NCI-H748 (cell line): Measurements from ENCODE around the gene PTPN11.
"Not testable (repeated sequence)": the region's sequence is repeated elsewhere in the genome, so short reads cannot be mapped to it uniquely, and the experiment has no call there.

Experiments used
- DNase-seq: peaks from one replicate; lab custom pipeline; 2025; ENCODE audit not compliant: unreplicated experiment; lab: John Stamatoyannopoulos, UW

The PTPN11 gene

DNA sequence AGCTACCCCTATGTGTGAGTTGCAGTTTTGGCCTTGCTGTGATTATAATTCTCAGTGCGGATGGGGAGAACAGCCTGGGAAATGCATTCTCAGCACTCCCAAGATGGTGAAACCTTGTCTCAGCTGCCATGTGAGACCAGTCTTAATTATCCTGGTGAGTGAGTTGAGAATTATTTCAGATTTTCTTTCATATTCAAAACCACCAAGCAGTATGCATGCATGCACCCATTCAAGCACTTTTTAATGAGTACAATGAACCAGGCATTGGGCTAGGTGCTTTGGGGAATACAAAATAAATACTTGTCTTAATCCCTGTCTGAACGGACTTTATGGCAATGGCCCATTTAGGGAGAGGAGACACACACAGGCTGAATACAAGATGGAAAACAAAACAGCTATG is 94.7 kb downstream of the PTPN11 start:
- no peak for DNase-seq

DNA sequence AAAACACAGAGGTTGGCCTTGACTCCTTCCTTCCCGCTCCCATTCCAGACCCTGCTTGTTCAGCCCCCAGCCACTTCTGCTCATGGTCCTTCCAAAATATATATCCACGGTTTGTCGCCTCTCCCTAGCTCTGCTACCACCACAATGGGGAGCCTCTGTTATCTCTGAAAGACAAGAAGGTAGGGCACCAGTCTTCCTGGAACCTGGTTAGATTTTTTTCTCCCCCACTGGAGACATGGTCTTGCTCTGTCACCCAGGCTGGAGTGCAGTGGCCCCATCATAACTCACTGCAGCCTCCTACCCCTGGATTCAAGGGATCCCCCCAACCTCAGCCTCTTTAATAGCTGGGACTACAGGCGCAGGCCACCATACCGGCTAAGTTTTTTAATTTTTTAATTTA is 95.7 kb downstream of the PTPN11 start:
- DNase-seq, result no peak

DNA sequence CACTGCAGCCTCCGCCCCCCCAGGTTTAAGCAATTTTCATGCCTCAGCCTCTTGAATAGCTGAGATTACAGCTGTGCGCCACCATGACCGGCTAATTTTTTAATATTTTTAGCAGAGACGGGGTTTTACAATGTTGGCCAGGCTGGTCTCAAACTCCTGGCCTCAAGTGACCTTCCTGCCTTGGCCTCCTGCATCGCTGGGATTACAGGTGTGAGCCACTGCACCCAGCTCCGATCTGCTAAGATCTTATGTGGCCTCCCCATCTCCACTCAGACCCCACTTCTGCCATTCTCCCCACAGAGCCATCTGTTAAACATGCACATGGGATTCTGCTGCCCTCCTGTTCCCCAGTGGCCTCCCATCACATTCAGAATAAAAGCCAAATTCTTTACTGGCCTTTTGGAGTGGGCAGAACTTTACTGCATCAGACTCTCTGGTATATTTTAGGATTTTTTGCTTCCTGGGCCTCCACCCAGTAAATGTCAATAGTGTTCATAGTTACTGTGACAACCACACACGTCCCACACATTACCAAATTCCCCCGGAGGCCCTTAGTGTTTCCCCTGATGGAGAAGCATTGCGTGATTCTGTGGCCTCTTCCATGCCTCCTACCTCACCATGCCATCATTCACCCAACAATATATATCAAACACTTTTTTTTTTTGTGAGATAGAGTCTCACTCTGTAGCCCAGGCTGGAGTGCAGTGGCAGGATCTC is 96.3 kb downstream of the PTPN11 start:
- no peak for DNase-seq

DNA sequence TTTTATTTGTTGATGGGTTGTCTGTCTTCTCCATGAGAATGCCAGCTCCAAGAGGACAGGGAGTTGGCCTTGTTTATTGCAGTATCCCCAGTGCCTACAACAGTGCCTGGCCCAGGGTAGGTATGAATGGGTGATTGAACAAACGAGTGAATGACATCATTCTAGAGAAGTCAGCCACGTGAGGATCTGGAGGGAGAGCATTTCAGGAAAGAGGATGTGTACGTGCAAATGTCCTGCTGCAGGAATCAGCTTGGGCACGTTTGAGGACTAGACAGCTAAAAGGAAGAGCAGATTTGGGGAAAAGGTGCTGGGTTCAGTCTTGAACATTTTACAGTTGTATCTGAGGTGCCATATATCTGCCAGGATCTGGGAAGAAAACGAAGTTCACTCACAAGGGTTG is 97.1 kb downstream of the PTPN11 start:
- no peak for DNase-seq

DNA sequence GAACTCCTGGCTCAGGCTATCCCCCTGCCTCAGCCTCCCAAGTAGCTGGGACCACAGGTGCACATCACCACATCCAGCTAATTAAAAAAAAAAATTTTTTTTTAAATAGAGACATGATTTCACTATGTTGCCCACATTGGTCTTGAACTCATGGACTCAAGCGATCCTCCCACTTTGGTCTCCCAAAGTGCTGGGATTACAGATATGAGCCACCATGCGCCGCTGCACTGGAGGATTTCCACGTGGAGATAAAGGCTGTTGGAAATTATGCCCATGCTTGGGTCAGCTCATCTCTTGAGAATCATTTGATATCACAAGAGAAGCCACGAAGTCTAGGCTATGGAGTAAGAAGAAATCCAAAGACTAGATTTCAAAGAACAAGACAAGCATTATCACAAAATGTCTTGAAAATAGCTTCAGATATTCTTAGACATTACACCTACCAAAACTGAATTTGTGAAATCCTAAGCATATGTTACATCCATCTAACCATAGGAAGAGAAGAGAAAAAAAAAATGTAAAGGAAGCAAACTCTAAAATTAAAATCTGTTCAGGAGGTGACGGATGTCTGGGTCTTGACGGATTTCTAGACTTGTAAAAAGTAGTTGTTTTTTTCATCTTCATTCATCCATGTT is 99.1 kb downstream of the PTPN11 start:
- no peak for DNase-seq

DNA sequence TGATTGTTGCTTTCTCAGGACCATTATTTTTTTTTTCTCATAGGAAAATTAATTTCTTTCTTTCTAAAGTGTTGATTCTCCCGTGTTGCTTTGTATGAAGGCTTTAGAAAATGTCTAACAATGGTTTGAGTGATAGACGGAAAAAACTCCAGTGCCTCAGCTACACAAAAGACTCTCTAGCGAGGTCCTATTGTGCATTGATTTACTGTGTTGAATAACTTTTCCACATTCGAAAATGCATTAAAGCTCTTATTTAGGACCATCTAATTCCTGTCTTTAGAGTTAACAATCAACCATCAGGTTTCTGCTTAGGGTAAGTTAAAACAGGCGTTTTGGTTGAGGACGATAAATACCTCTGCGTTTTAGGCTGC is 99.6 kb downstream of the PTPN11 start:
- no peak for DNase-seq

DNA sequence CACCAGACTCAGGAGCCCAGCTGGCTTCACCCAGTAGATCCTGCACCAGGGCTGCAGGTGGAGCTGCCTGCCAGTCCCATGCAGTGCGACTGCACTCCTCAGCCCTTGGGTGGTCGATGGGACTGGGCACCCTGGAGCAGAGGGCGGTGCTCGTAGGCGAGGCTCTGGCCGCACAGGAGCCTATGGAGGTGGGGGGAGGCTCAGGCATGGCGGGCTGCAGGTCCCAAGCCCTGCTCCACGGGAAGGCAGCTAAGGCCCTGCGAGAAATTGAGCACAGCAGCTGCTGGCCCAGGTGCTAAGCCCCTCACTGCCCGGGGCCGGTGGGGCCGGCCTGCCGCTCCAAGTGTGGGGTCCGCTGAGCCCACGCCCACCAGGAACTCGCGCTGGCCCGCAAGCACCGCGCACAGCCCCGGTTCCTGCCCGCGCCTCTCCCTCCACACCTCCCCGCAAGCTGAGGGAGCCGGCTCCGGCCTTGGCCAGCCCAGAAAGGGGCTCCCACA is 101.1 kb downstream of the PTPN11 start:
- not testable (repeated sequence) for DNase-seq

DNA sequence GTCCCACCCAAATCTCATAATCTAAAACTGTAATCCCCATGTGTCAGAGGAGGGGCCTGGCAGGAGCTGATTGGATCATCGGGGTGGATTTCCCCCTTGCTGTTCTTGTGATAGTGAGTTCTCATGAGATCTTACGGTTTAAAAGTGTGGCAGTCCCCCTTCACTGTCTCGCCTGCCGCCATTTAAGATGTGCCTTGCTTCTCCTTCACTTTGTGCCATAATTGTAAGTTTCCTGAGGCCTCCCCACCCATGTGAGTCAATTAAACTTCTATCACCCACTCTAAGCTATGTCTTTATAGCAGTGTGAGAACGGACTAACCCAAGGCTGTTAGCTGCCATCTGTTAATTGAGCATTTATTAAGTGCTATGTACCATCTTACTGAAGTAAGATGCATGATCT is 105.1 kb downstream of the PTPN11 start:
- no peak for DNase-seq

DNA sequence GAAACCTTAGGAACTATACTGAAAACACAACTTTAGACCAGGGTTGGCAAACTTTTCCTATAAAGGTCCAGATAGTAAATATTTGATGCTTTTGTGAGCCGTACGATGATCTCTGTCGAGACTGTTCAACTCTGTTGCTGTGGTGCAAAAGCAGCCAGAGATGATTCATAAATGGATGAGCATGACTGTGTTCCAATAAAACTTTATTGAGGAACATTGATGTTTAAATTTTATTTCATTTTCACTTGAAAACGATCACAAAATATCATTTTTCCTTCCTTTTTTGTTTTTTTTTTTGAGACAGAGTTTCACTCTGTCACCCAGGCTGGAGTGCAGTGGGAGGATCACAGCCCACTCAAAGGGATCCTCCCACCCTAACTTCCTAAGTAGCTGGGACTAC is 105.5 kb downstream of the PTPN11 start:
- DNase-seq, result no peak

DNA sequence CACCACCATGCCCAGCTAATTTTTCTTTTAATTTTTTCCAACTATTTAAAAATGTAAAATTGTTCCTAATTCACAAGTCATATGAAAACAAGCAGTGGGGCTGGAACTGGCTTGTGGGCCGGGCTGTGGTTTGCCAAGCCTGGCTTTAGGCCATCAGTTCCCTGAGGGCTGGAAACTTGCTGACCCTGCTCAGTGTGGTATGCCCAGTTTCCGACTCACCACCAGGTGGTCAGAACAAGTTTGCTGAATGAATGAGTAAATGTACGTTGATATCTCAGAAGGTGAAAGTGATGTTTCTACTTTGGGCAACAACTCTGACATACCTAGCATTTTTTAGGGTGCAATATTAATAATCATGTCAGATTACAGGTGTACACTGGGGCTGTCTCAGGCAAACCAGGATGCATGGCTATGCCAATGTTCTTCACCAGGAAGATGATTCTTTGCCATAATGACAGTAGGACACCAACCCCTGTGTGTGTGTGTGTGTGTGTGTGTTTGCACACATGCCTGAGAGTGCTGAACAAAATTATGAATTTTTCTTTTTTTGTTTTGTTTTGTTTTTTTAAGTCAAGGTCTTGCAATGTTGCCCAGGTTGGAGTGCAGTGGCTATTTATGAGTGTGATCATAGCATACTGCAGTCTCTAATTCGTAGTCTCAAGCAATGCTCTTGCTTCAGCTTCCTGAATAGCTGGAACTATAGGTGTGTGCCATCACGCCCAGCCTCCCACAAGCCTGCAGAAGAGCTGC is 106.1 kb downstream of the PTPN11 start:
- DNase-seq, result no peak

DNA sequence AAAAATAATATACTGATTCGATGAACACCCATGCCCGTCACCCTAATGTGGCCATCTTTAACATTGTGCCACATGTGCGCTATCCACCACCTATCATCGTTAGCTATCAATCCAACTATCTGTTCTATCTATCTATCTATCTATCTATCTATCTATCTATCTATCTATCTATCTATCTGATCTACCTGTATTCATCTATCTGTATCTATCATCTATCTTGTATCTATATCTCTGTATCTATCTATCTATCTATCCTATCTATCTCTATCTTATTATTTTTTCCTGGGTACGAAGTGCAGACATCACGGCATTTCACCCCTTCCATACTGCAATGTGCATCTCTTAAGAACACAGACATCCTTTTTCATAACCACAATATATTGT is 106.7 kb downstream of the PTPN11 start:
- no peak for DNase-seq

DNA sequence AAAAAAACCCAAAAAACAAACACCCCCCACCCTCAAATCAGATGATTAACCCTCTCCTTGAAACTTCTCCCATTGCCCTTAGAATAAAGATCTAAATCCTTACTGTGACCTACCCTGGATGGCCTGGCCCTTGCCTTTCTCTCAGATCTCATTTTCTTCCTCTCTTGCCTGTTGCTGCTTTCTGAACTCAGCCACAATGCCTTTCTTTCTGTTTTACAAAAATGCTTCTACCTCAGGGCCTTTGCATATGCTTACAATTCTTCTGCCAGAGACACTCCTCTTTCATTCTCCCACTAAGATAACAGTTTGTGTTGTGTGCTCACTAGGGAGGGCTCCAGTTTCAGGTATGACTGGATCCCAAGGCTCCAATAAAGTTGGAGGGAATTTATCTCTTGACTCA is 108.3 kb downstream of the PTPN11 start:
- no peak for DNase-seq

DNA sequence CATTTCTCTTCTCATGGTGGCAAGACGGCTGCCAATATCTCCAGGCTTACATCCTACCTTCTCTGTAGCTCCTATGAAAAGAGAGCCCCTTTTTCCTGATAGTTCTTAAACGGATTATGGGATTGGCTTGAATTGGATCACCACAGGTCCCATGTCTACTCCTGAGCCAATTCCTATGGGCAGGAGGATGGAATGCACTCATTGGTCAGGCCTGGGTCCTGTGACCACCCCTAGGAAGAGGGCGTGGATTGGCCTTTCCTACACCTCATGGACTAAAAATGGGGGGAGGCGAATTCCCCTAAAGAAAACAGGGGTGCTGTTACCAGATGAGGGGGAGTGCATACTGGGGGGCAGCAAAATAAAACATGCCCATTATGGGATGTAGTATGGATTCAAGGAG is 108.8 kb downstream of the PTPN11 start:
- DNase-seq, result no peak

DNA sequence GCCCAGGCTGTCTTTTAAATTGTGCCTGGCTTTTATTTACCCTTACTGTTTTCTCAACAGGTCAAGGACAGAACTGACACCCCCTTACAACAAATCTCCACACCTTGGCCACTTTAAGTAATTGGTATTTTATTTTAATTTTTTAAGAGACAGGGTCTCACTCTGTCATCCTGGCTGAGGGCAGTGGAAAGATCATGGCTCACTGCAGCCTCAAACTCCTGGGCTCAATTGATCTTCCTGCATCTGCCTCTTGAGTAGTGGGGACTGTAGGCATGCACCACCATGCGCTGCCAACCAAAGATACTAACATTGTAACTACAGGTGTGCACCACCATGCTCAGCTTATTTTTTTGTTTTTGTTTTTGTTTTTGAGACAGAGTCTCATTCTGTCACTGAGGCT is 109.8 kb downstream of the PTPN11 start:
- no peak for DNase-seq

DNA sequence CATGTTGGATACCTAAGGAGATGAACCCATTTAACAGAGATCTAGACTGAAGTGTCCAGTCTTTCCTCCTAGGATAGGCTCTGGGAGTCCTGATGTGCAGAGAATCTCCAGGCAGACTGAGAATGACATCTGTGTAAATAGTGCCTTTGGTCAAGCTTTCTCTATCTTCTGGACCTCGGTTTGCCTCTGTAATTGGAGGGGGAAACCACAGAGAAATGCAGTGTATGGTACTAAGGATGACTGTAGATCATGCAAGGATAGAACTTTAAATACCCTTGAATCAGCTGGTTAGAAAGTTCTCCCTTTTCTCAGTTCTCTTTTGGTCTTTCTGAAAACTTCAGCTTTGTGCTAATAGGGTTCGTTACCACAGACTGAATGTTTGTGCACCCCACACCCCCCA is 112.2 kb downstream of the PTPN11 start:
- DNase-seq, result no peak

DNA sequence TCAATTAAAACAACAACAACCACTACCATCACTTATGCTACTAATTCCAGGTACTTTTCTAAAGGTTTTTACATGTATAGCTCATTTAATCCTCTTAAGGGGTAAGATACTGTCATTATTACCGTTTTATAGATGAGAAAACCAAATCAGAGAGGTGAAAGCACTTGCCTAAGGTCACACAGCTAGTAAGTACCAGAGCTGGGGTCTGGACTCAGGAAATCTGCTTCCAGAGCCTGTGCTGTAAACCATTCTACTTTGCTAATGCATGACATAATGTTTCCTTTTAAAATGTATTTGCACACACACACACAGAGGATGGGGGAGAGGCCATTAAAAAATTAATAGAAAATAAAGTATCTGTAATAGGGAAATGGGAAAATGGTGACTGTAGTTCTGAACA is 113.4 kb downstream of the PTPN11 start:
- DNase-seq, result no peak

DNA sequence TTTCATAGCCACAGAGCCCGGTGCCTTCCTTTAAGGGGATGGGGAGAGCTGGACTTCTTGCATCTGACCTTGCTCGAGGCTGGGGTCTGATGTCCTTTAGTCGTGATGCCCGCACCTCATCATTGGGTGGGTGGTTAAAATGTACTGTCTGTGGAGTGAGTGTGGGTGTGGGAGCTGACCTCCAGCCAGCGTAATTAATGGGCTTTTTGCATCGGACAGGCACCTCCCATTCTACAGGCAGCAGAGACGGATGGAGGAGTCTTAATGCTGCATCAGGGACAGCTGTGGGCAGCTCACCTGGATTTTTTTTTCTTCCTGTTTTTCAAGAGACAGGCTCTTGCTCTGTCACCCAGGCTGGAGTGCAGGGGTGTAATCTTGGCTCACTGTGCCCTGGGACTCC is 114.8 kb downstream of the PTPN11 start:
- DNase-seq, result no peak

DNA sequence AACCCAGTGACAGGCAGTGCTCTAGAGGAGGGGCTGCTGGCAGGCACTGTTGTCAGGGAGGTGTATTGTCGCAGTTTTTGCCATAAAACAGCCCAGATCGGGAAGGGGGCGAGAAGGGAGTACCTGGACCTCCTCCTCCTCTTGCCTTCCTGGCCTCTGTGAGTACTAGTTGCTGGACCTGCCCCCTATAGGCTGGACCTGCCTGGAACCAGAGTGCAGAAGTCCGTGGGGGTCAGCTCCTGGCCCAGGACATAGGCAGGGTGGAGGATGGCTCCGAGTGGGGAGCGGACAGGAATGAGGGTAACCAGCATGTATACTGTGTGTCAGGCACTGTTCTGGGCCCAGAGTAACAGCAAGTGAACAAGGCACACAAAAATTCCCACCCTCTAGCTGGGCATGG is 116.3 kb downstream of the PTPN11 start:
- no peak for DNase-seq

DNA sequence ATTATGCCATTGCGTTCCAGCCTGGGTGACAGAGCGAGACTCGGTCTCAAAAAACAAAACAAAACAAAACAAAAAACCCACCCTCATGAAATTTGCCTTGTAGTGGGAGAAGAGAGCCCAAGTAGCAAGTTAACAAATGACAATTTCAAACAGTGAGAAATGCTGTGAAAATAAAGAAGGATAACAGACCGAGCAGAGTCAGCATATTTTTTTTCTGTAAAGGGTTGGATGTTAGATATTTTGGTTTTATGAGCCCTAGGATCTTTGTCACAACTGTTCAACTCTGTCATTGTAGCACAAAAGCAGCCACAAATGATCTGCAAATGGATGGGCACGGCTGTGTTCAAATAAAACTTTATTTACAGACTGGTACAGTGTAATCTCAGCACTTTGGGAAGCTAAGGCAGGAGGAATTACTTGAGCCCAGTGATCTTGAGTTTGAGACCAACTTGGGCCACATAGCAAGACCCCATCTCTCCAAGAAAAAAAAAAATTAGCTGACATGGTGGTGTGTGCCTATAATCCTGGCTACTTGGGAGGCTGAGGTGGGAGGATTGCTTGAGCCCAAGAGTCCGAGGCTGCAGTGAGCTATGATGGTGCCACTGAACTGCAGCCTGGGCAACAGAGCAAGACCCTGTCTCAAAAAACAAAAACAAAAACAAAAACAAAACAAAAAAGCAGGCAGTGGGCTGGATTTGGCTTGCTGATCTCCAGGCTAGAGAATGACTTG is 117.1 kb downstream of the PTPN11 start:
- DNase-seq, result no peak

DNA sequence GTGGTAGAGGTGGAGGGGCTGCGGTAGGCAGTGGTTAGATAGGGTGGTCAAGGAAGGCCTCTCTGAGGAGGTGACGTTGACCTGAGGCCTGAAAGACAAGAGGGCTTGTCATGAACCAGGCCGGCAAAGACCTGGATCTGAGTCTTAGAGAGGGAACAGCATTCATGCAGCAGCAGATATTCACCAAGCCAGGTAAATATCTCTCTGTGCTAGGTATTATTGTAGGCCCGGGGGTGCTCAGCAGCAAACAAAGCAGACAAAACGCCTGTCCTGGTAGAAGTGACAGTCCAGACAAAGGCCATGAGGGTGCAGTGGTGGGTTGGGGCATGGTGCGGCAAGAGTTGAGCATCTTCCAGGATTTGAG is 117.6 kb downstream of the PTPN11 start:
- DNase-seq, result no peak

DNA sequence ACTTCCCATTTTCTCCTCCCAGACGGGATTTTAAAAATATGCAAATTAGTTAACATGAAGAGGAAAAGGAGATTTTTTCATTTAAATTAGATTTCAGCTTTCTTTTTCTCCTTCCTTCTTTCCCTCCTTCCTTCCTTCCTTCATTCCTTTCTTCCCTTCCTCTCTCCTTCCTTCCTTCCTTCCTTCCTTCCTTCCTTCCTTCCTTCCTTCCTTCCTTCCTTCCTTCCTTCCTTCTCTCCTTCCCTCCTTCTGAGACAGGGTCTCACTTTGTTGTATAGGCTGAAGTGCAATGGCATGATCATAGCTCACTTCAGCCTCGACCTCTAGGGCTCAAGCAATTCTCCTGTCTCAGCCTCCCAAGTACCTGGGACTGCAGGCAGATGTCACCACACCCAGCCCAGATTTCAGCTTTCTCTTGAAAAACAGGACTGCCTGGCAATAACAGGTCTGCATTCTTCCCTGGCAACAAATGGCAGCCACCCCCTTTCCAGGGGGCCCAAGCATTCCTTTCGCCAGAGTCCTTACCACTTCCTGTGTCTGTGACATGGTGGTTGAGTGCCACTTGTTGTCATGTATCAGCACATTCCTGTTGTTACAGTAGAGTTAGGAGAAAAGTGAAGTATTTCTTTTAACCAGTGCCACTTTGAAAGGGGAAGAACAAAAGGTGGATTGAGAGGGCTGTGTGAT is 119.1 kb downstream of the PTPN11 start:
- DNase-seq, result peak; percentile 33
